CD8-positive, alpha-beta memory T cell (primary cell): ENCODE data around the gene NPAS3. TPM values are rescaled to one million over a fixed set of nuclear protein-coding genes. Genes with fewer than 3 reads are reported as not detected.
A peak's percentile ranks its signal among the peaks of the same experiment; 100 is the strongest.

Source experiments
- CTCF ChIA-PET: fragments of 350-600 bp; sonication (Branson Sonifier 250); formaldehyde crosslinking; loops from one replicate; lab custom pipeline; 2021; ENCODE audit warnings: antibody characterized with exemption; lab: Charles Lee
- POLR2A ChIA-PET: fragments of 350-600 bp; sonication (Branson Sonifier 250); formaldehyde crosslinking; loops from one replicate; lab custom pipeline; 2021; ENCODE audit warnings: antibody characterized with exemption; lab: Charles Lee
- DNase-seq, 5 donors: peaks; one replicate each; pipeline versions ENCODE4 v3.0.0 to v3.0.0-alpha.2; 2020 to 2022; ENCODE audit warnings: mixed read lengths in 1 of 5
- H3K27ac ChIP-seq: one replicate; pipeline ENCODE4 v1.7.0; 2013; ENCODE audit warnings: low read depth, mild to moderate bottlenecking, low read length, moderate library complexity
- H3K27me3 ChIP-seq: 2 replicates; pipeline ENCODE4 v1.7.0; 2013; ENCODE audit warnings: low read length, mild to moderate bottlenecking; ENCODE audit not compliant: insufficient read depth, poor library complexity, severe bottlenecking
- H3K36me3 ChIP-seq: 2 replicates; pipeline ENCODE4 v1.7.0; 2013; ENCODE audit warnings: mild to moderate bottlenecking, low read length, moderate library complexity; ENCODE audit not compliant: insufficient read depth
- H3K4me1 ChIP-seq: 2 replicates; pipeline ENCODE4 v1.7.0; 2013; ENCODE audit warnings: mild to moderate bottlenecking, low read length, moderate library complexity; ENCODE audit not compliant: insufficient read depth
- H3K4me3 ChIP-seq: 2 replicates; pipeline ENCODE4 v1.7.0; 2013; ENCODE audit warnings: mild to moderate bottlenecking, low read length
- H3K9me3 ChIP-seq: 2 replicates; pipeline ENCODE4 v1.7.0; 2013; ENCODE audit warnings: mild to moderate bottlenecking, low read length
- H3K27ac Mint-ChIP-seq, 8 donors: one replicate each; pipeline ENCODE4 v1.8.0; 2020 to 2021; ENCODE audit warnings: mixed read lengths in 8 of 8, mild to moderate bottlenecking in 6 of 8, inconsistent platforms in 3 of 8, moderate library complexity in 3 of 8
- H3K27me3 Mint-ChIP-seq, 2 donors: one replicate each; pipeline ENCODE4 v1.8.0; 2020 to 2021; ENCODE audit warnings: mixed read lengths in 2 of 2, mild to moderate bottlenecking in 1 of 2, moderate library complexity in 1 of 2
- H3K36me3 Mint-ChIP-seq, 3 donors: one replicate each; pipeline ENCODE4 v1.8.0; 2020 to 2021; ENCODE audit warnings: mixed read lengths in 3 of 3, inconsistent platforms in 1 of 3, mild to moderate bottlenecking in 1 of 3
- H3K4me1 Mint-ChIP-seq, 3 donors: one replicate each; pipeline ENCODE4 v1.8.0; 2020 to 2021; ENCODE audit warnings: mixed read lengths in 3 of 3, inconsistent platforms in 1 of 3, mild to moderate bottlenecking in 1 of 3
- H3K4me3 Mint-ChIP-seq, 7 donors: one replicate each; pipeline ENCODE4 v1.8.0; 2020 to 2021; ENCODE audit warnings: mixed read lengths in 7 of 7, mild to moderate bottlenecking in 6 of 7, moderate library complexity in 4 of 7, inconsistent platforms in 2 of 7
- H3K9me3 Mint-ChIP-seq, 5 donors: one replicate each; pipeline ENCODE4 v1.8.0; 2020 to 2022; ENCODE audit warnings: mixed read lengths in 5 of 5, mild to moderate bottlenecking in 3 of 5, moderate library complexity in 2 of 5, inconsistent platforms in 1 of 5
- polyA plus RNA-seq: library from polyadenylated mRNA; unstranded; fragments of 300-500 nt; fragmentation: Illumina TruSeq; gene quantifications from one replicate; pipeline ENCODE4 v1.2.3, GENCODE V29; 2021
- total RNA-seq, 2 experiments: library from RNA; stranded (reverse); gene quantifications; one replicate each; pipeline ENCODE4 v1.2.3, GENCODE V29; 2021

NPAS3 gene
- total and polyA plus RNA-seq, 3 experiments from 2014 or later, result not detected

- Histone ChIP-seq H3K27me3 (no peaks in the 10 kb centered on the region), H3K27ac (no peak overlapping the region), H3K9me3 (no peaks in the 10 kb centered on the region), H3K4me1 (no peaks in the 10 kb centered on the region), H3K36me3 (no peaks in the 10 kb centered on the region), H3K4me3 (no peak overlapping the region)
- Mint-ChIP-seq H3K4me1 (no peaks in the 10 kb centered on the region), H3K9me3 (peaks cover 0 to 7% (median 2%) of the 10 kb centered on the region in 5 donors), H3K27ac (no peak overlapping the region), H3K36me3 (no peaks in the 10 kb centered on the region), H3K4me3 (no peak overlapping the region), H3K27me3 (no peaks in the 10 kb centered on the region)
- CTCF ChIA-PET, result no interaction called here
- POLR2A ChIA-PET, result no interaction called here
- DNase-seq, result no peak
These were observed 533.1 kb downstream of the NPAS3 start for GRCh38 chr14:33471776-33472175.

GRCh38 chr14:33475623-33476022 lies 536.9 kb downstream of the NPAS3 start:
- H3K4me1 ChIP-seq, result no peaks in the 10 kb centered on the region
- H3K27me3 ChIP-seq, result no peaks in the 10 kb centered on the region
- POLR2A ChIA-PET, result no interaction called here
- Mint-ChIP-seq H3K4me1 (no peaks in the 10 kb centered on the region), H3K27me3 (no peaks in the 10 kb centered on the region), H3K4me3 (no peak overlapping the region), H3K27ac (no peak overlapping the region), H3K36me3 (no peaks in the 10 kb centered on the region), H3K9me3 (peaks cover 0 to 9% (median 2%) of the 10 kb centered on the region in 5 donors)
- no peak overlapping the region for H3K4me3 ChIP-seq
- no peaks in the 10 kb centered on the region for H3K9me3 ChIP-seq
- CTCF ChIA-PET, result no interaction called here
- H3K36me3 ChIP-seq, result no peaks in the 10 kb centered on the region
- no peak for DNase-seq
- H3K27ac ChIP-seq, result no peak overlapping the region

GRCh38 chr14:33477797-33478196 lies 539.1 kb downstream of the NPAS3 start:
- CTCF ChIA-PET, result no interaction called here
- H3K4me1 Mint-ChIP-seq, result no peaks in the 10 kb centered on the region
- no peak overlapping the region for H3K27ac ChIP-seq
- H3K27me3 ChIP-seq, result no peaks in the 10 kb centered on the region
- H3K9me3 ChIP-seq, result no peaks in the 10 kb centered on the region
- no peak overlapping the region for H3K4me3 Mint-ChIP-seq
- no peaks in the 10 kb centered on the region for H3K36me3 Mint-ChIP-seq
- no peak for DNase-seq
- H3K27ac Mint-ChIP-seq, result no peak overlapping the region
- H3K9me3 Mint-ChIP-seq, result peaks cover 0 to 5% (median 0%) of the 10 kb centered on the region in 5 donors
- H3K4me3 ChIP-seq, result no peak overlapping the region
- H3K27me3 Mint-ChIP-seq, result peaks cover 0 to 2% of the 10 kb centered on the region in 2 donors
- POLR2A ChIA-PET, result no interaction called here
- no peaks in the 10 kb centered on the region for H3K4me1 ChIP-seq
- no peaks in the 10 kb centered on the region for H3K36me3 ChIP-seq

- Mint-ChIP-seq H3K27me3 (peaks cover 0 to 2% of the 10 kb centered on the region in 2 donors), H3K36me3 (no peaks in the 10 kb centered on the region), H3K4me3 (peak overlapping the region in 1 of 7 donors; percentile 6), H3K27ac (no peak overlapping the region), H3K9me3 (peaks cover 0 to 8% (median 3%) of the 10 kb centered on the region in 5 donors), H3K4me1 (no peaks in the 10 kb centered on the region)
- no peaks in the 10 kb centered on the region for H3K36me3 ChIP-seq
- H3K9me3 ChIP-seq, result no peaks in the 10 kb centered on the region
- H3K4me3 ChIP-seq, result no peak overlapping the region
- H3K27ac ChIP-seq, result no peak overlapping the region
- POLR2A ChIA-PET, result no interaction called here
- H3K4me1 ChIP-seq, result no peaks in the 10 kb centered on the region
- H3K27me3 ChIP-seq, result no peaks in the 10 kb centered on the region
- DNase-seq, result no peak
- CTCF ChIA-PET, result no interaction called here
These were observed 541.6 kb downstream of the NPAS3 start for GRCh38 chr14:33480071-33480886.

- CTCF ChIA-PET, result no interaction called here
These were observed 542.2 kb downstream of the NPAS3 start for GRCh38 chr14:33480887-33481184.

GRCh38 chr14:33483110-33483509 lies 544.4 kb downstream of the NPAS3 start:
- Histone ChIP-seq H3K9me3 (no peaks in the 10 kb centered on the region), H3K27me3 (no peaks in the 10 kb centered on the region), H3K36me3 (no peaks in the 10 kb centered on the region), H3K4me1 (no peaks in the 10 kb centered on the region), H3K27ac (no peak overlapping the region), H3K4me3 (no peak overlapping the region)
- H3K4me3 Mint-ChIP-seq, result no peak overlapping the region
- ChIA-PET CTCF (no interaction called here), POLR2A (no interaction called here)
- no peaks in the 10 kb centered on the region for H3K36me3 Mint-ChIP-seq
- no peak overlapping the region for H3K27ac Mint-ChIP-seq
- peaks cover 0 to 9% (median 5%) of the 10 kb centered on the region in 5 donors for H3K9me3 Mint-ChIP-seq
- H3K4me1 Mint-ChIP-seq, result no peaks in the 10 kb centered on the region
- DNase-seq, result no peak
- peaks cover 0 to 2% of the 10 kb centered on the region in 2 donors for H3K27me3 Mint-ChIP-seq

More at GRCh38 chr14:33480887-33481184, 542.2 kb downstream of the NPAS3 start:
- no peaks in the 10 kb centered on the region for H3K4me1 Mint-ChIP-seq
- Histone ChIP-seq H3K9me3 (no peaks in the 10 kb centered on the region), H3K27ac (no peak overlapping the region), H3K4me1 (no peaks in the 10 kb centered on the region), H3K36me3 (no peaks in the 10 kb centered on the region), H3K4me3 (no peak overlapping the region), H3K27me3 (no peaks in the 10 kb centered on the region)
- POLR2A ChIA-PET, result no interaction called here
- H3K4me3 Mint-ChIP-seq, result no peak overlapping the region
- no peak for DNase-seq
- no peaks in the 10 kb centered on the region for H3K36me3 Mint-ChIP-seq
- peaks cover 0 to 9% (median 3%) of the 10 kb centered on the region in 5 donors for H3K9me3 Mint-ChIP-seq
- no peak overlapping the region for H3K27ac Mint-ChIP-seq
- peaks cover 0 to 2% of the 10 kb centered on the region in 2 donors for H3K27me3 Mint-ChIP-seq

GRCh38 chr14:33483541-33483940 lies 544.9 kb downstream of the NPAS3 start:
- no peak overlapping the region for H3K4me3 ChIP-seq
- no peak overlapping the region for H3K27ac ChIP-seq
- no peaks in the 10 kb centered on the region for H3K36me3 ChIP-seq
- DNase-seq, result no peak
- H3K4me1 Mint-ChIP-seq, result no peaks in the 10 kb centered on the region
- no peaks in the 10 kb centered on the region for H3K36me3 Mint-ChIP-seq
- H3K27ac Mint-ChIP-seq, result no peak overlapping the region
- H3K4me1 ChIP-seq, result no peaks in the 10 kb centered on the region
- no peak overlapping the region for H3K4me3 Mint-ChIP-seq
- CTCF ChIA-PET, result no interaction called here
- no peaks in the 10 kb centered on the region for H3K27me3 ChIP-seq
- H3K27me3 Mint-ChIP-seq, result peaks cover 0 to 2% of the 10 kb centered on the region in 2 donors
- POLR2A ChIA-PET, result no interaction called here
- H3K9me3 ChIP-seq, result no peaks in the 10 kb centered on the region
- peaks cover 0 to 9% (median 5%) of the 10 kb centered on the region in 5 donors for H3K9me3 Mint-ChIP-seq

- POLR2A ChIA-PET, result no interaction called here
- CTCF ChIA-PET, result no interaction called here
These were observed 545.6 kb downstream of the NPAS3 start for GRCh38 chr14:33484264-33484663.

More at GRCh38 chr14:33484264-33484663, 545.6 kb downstream of the NPAS3 start:
- H3K27ac ChIP-seq, result no peak overlapping the region
- H3K27ac Mint-ChIP-seq, result no peak overlapping the region
- no peaks in the 10 kb centered on the region for H3K27me3 ChIP-seq
- no peaks in the 10 kb centered on the region for H3K4me1 ChIP-seq
- peaks cover 0 to 2% of the 10 kb centered on the region in 2 donors for H3K27me3 Mint-ChIP-seq
- H3K9me3 Mint-ChIP-seq, result peaks cover 0 to 9% (median 5%) of the 10 kb centered on the region in 5 donors
- H3K9me3 ChIP-seq, result no peaks in the 10 kb centered on the region
- no peak overlapping the region for H3K4me3 ChIP-seq
- no peaks in the 10 kb centered on the region for H3K4me1 Mint-ChIP-seq
- DNase-seq, result no peak
- H3K4me3 Mint-ChIP-seq, result no peak overlapping the region
- no peaks in the 10 kb centered on the region for H3K36me3 Mint-ChIP-seq
- H3K36me3 ChIP-seq, result no peaks in the 10 kb centered on the region
